Activated naive CD8-positive, alpha-beta T cell treated with anti-CD3 and anti-CD28 coated beads, Interleukin-2, amount 10 ng/mL, durations not matched to agents 7 days and 5 days (primary cell): Measurements from ENCODE around the gene SHC3. TPM values are rescaled to one million over a fixed set of nuclear protein-coding genes. Genes with fewer than 3 reads are reported as not detected.

ENCODE experiments used
- ATAC-seq: fragments of 150-1000 bp; cut with Tn5 transposase; one replicate; pipeline ENCODE4 v1.10.0; 2021; ENCODE audit warnings: low read depth, moderate library complexity
- POLR2A ChIA-PET: fragments of 350-600 bp; sonication (Branson Sonifier 250); formaldehyde crosslinking; loops from one replicate; lab custom pipeline; 2021; ENCODE audit warnings: antibody characterized with exemption; lab: Charles Lee
- DNase-seq: peaks from one replicate; pipeline ENCODE4 v3.0.0; 2021
- H3K27ac Mint-ChIP-seq: one replicate; pipeline ENCODE4 v1.8.0; 2022; ENCODE audit warnings: mild to moderate bottlenecking, mixed read lengths
- H3K27me3 Mint-ChIP-seq: one replicate; pipeline ENCODE4 v1.8.0; 2022; ENCODE audit warnings: mild to moderate bottlenecking, moderate library complexity, mixed read lengths
- H3K36me3 Mint-ChIP-seq: one replicate; pipeline ENCODE4 v1.8.0; 2021; ENCODE audit warnings: mild to moderate bottlenecking, mixed read lengths
- H3K4me1 Mint-ChIP-seq: one replicate; pipeline ENCODE4 v1.8.0; 2021; ENCODE audit warnings: mixed read lengths
- H3K4me3 Mint-ChIP-seq: one replicate; pipeline ENCODE4 v1.8.0; 2022; ENCODE audit warnings: mild to moderate bottlenecking, moderate library complexity, mixed read lengths
- H3K9me3 Mint-ChIP-seq: one replicate; pipeline ENCODE4 v1.8.0; 2021; ENCODE audit warnings: mixed read lengths
- total RNA-seq, 2 experiments: library from RNA; stranded (reverse); gene quantifications; one replicate each; pipeline ENCODE4 v1.2.3, GENCODE V29; 2021

SHC3 gene
- total RNA-seq, 2 experiments from 2014 or later = not detected

DNA sequence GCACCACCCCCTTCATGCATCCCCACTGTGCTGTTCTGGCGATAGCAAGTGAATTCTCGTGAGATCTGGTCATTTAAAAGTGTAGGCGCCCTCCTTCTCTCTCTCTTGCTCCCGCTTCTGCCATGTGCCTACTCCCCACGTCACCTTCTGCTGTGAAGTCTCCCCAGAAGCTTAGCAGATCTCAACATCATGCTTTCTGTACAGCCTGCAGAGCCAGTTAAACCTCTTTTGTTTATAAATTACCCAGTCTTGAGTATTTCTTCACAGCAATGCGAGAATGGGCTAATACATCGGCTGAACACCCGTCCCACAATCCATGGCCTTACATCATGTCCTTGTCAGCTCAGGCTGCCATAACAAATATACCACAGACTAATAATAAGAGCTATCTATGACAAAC lies 17.4 kb downstream of the SHC3 start:
- ATAC-seq = no peak
- H3K9me3 Mint-ChIP-seq = peaks cover 1% of the 10 kb centered on the region
- no peak overlapping the region for H3K4me3 Mint-ChIP-seq
- no peaks in the 10 kb centered on the region for H3K36me3 Mint-ChIP-seq
- DNase-seq = no peak
- H3K4me1 Mint-ChIP-seq = no peaks in the 10 kb centered on the region
- POLR2A ChIA-PET = no interaction called here
- peaks cover 53% of the 10 kb centered on the region for H3K27me3 Mint-ChIP-seq
- no peak overlapping the region for H3K27ac Mint-ChIP-seq

DNA sequence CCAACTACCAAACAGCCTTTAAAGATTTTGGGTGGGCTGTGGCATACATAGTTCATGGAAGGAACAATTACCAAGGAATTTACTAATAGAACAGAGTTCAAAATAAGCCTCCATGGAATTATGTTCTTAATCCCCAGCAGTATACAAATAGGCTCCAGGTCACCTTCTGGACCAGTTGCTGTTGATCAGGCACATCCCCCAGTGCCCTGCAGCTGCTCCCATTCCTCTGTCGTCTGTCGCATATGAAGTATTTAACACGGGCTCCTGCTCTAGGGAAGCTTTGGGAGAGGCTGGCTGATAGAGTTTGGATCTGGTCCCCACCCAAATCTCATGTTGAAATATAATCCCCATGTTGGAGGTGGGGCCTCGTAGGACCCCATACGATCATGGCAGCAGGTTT lies 17.8 kb downstream of the SHC3 start:
- no peak for ATAC-seq
- no peaks in the 10 kb centered on the region for H3K4me1 Mint-ChIP-seq
- POLR2A ChIA-PET = no interaction called here

DNA sequence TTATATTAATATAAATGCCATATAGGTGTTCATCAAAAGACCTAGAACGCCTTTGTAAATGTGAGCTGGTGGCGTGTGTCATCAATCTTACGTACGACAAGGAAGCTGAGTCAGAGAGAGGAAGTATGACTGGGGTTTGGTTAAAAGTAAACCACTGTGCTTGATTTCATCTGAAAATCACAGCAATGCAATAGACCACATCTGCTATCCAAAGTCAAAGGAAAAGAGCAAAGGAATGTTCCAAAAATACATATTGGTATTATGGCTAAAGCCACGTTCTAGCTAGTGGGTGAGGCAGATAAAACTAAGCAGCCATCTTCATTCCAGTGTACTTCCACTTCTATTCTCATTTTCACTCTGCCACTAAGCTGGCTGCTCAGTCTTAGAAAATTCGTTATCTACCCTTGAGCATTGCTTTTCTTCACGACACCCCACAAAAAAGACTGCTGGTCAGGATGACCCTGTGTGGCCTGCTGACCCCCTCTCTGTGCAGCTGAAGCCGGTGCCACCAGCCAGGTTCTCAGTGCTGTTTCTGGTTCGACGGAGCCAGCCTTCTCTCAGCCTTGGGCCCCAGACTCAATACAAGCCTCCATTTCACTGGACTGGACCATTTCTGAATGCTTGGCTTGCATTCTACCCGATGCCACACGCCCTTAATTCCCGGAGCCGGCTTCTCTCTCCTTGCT lies 23.8 kb downstream of the SHC3 start:
- Mint-ChIP-seq H3K9me3 (peaks cover 1% of the 10 kb centered on the region), H3K27me3 (peaks cover 58% of the 10 kb centered on the region), H3K4me3 (no peak overlapping the region), H3K27ac (no peak overlapping the region), H3K36me3 (no peaks in the 10 kb centered on the region), H3K4me1 (peaks cover 12% of the 10 kb centered on the region)
- ATAC-seq = peak; percentile 67
- POLR2A ChIA-PET = no interaction called here
- DNase-seq = no peak

More for the DNA sequence above, 17.8 kb downstream of the SHC3 start:
- Mint-ChIP-seq H3K9me3 (peaks cover 1% of the 10 kb centered on the region), H3K27ac (no peak overlapping the region), H3K27me3 (peaks cover 53% of the 10 kb centered on the region), H3K4me3 (no peak overlapping the region), H3K36me3 (no peaks in the 10 kb centered on the region)
- DNase-seq = no peak

DNA sequence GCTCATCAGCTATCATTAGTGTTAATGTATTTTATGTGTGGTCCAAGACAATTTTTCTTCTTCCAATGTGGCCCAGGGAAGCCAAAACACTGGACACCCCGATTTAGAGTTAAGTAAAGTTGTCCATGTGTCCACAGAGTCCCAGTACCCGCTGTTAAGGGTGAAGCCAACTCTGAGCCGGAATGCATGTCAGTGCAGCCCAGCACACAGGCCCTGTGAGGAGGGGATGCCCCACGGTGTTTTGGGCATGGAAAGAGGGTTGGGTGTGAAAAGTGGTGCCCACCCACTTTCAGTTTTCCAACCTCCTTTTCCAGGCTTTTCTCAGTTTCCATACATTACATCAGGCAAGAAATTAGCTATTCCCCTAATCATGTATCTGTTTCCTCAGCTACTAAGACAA lies 24.4 kb downstream of the SHC3 start:
- DNase-seq (no peak), ATAC-seq (no peak)
- Mint-ChIP-seq H3K4me1 (peaks cover 12% of the 10 kb centered on the region), H3K9me3 (peaks cover under 1% of the 10 kb centered on the region), H3K27ac (no peak overlapping the region), H3K36me3 (no peaks in the 10 kb centered on the region), H3K4me3 (no peak overlapping the region), H3K27me3 (peaks cover 58% of the 10 kb centered on the region)
- POLR2A ChIA-PET = no interaction called here

DNA sequence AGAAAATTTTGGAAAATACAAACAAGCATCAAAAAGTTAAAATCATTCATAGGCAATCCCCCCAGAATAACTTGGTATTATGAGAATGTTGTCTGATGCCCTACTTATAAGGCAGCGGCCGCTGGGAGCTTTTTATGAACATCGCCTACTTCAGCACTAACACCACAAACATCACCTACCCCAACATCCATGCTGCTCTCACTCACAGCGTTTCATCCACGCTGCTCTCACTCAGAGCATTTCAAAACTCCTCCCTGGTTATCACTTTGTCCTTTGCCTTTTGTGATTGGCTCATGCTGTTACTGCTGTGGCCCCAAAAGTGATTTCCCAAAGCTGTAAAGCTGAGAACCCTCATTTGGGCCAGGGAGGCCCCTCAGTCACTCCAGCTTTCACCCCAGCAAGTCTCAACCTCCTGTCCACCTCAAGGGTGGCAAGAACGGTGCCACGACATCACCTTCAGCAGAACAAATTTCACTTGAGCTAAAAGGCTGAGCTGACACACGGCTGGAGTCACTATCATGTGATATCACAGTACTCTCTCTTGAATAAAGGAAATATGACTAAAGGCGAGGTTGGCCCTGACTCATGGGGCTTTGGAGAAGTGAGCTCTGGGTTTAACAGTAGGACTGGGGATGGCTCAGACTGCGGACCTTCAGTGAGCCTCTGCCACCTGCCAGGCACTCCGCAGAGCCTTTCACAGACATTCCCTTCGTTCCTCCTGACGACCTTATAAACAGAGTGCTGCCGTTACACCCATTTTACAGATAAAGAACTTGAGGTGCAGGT lies 25.2 kb downstream of the SHC3 start:
- peaks cover 52% of the 10 kb centered on the region for H3K27me3 Mint-ChIP-seq
- H3K27ac Mint-ChIP-seq = no peak overlapping the region
- POLR2A ChIA-PET = no interaction called here
- H3K9me3 Mint-ChIP-seq = no peaks in the 10 kb centered on the region
- DNase-seq (no peak), ATAC-seq (no peak)
- H3K4me3 Mint-ChIP-seq = no peak overlapping the region
- peaks cover 12% of the 10 kb centered on the region for H3K4me1 Mint-ChIP-seq
- H3K36me3 Mint-ChIP-seq = no peaks in the 10 kb centered on the region

DNA sequence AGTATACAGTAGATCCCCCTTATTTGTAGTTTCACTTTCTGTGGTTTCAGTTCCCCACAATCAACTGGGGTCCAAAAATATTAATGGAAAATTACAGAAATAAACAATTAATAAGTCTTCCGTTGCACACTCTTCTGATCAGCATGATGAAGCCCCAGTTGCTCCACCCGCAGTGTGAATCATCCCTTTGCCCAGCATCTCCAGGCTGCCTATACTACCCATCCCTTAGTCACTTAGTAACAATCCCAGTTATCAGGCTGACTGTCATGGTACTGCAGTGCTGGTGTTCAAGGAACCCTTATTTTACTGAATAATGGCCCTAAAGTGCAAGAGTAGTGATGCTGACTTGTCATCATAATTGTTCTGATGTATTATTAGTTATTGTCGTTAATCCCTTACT lies 28.9 kb downstream of the SHC3 start:
- H3K36me3 Mint-ChIP-seq = no peaks in the 10 kb centered on the region
- no peak overlapping the region for H3K4me3 Mint-ChIP-seq
- no peak overlapping the region for H3K27ac Mint-ChIP-seq
- DNase-seq = no peak
- H3K27me3 Mint-ChIP-seq = peaks cover 38% of the 10 kb centered on the region
- peaks cover 6% of the 10 kb centered on the region for H3K4me1 Mint-ChIP-seq
- POLR2A ChIA-PET = no interaction called here
- no peak for ATAC-seq
- H3K9me3 Mint-ChIP-seq = no peaks in the 10 kb centered on the region

DNA sequence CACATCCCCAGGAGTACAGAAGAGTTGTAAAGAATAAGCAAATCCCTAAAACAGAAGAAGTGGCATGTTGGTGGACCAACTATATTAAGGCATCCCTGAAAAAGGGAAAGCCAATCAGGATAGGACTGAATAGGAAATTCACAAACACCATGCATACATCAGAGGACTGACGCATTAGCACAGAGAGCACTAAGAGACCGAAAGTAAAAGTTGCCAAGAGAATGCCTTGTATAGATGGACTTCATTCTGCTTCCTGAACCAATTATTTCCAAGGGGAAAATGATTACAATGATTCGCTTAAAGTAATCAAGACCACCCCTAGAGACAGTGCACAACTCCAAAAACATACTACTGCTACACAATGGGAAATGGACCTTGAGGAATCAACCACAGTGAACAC lies 33.5 kb downstream of the SHC3 start:
- no peak for ATAC-seq
- Mint-ChIP-seq H3K27me3 (peaks cover 22% of the 10 kb centered on the region), H3K9me3 (no peaks in the 10 kb centered on the region), H3K4me3 (no peak overlapping the region), H3K36me3 (no peaks in the 10 kb centered on the region), H3K27ac (no peak overlapping the region), H3K4me1 (no peaks in the 10 kb centered on the region)
- POLR2A ChIA-PET = no interaction called here
- no peak for DNase-seq

DNA sequence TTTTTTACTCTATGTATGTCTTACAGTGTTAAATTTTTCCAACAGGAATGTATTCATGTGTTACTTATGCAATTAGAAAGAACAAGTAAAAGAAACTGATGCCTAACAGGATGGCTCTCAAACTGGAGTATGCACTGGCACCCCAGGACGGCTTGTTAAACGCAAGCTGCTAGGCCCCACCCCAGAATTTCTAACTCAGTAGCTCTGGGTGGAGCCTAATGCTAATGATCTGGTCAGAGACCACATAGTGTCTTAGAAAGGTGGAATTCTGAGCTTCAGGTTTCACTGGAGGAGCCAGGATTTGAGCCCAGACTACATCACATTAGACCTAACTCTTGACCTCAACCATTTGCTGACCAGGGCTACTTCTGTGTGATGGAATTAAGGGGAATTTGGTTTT lies 34.4 kb downstream of the SHC3 start:
- H3K27me3 Mint-ChIP-seq = peaks cover 15% of the 10 kb centered on the region
- POLR2A ChIA-PET = no interaction called here
- H3K4me1 Mint-ChIP-seq = no peaks in the 10 kb centered on the region
- no peaks in the 10 kb centered on the region for H3K9me3 Mint-ChIP-seq
- H3K36me3 Mint-ChIP-seq = no peaks in the 10 kb centered on the region
- DNase-seq = no peak
- no peak for ATAC-seq
- H3K4me3 Mint-ChIP-seq = no peak overlapping the region
- no peak overlapping the region for H3K27ac Mint-ChIP-seq

DNA sequence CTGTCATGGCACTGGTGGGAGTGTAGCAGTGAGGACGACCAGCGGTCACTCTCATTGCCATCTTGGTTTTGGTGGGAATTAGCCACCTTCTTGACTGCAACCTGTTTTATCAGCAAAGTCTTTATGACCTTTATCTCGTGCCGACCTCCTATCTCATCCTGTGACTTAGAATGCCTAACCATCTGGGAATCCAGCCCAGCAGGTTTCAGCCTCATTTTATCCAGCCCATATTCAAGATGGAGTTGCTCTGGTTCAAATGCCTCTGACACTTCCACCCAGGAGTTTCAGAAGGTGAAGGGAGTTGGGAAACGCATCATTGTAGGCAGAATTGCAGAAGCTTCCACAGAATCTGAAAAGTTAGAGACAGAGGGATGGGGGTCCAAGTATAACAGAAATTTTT lies 35.4 kb downstream of the SHC3 start:
- no peak overlapping the region for H3K27ac Mint-ChIP-seq

DNA sequence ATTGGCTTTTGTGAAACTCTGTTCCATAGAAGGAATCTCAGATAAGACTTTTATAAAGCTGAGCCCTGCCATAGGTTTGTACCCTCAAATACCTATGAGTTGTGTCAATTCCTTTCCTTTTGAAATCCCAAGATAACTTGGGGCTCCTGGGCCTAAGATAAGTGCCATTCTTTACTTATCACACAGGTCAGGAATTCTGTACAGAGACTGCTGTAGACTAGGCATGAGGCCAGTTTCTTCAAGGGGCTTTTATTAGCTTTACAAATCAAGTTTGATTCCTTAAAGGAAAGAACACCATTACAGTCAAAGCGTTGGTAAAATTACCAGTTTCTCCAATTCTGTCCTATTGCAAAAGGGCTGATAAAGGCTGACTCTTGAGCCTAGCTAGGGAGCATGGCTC lies 39.2 kb downstream of the SHC3 start:
- H3K4me3 Mint-ChIP-seq = no peak overlapping the region
- H3K4me1 Mint-ChIP-seq = no peaks in the 10 kb centered on the region
- POLR2A ChIA-PET = no interaction called here
- no peak for ATAC-seq
- H3K9me3 Mint-ChIP-seq = peaks cover 2% of the 10 kb centered on the region
- H3K27me3 Mint-ChIP-seq = peaks cover 9% of the 10 kb centered on the region
- no peak overlapping the region for H3K27ac Mint-ChIP-seq
- no peaks in the 10 kb centered on the region for H3K36me3 Mint-ChIP-seq
- no peak for DNase-seq

More for the DNA sequence above, 35.4 kb downstream of the SHC3 start:
- ATAC-seq (no peak), DNase-seq (no peak)
- POLR2A ChIA-PET = no interaction called here
- Mint-ChIP-seq H3K9me3 (no peaks in the 10 kb centered on the region), H3K27me3 (peaks cover 15% of the 10 kb centered on the region), H3K4me3 (no peak overlapping the region), H3K4me1 (no peaks in the 10 kb centered on the region), H3K36me3 (no peaks in the 10 kb centered on the region)

DNA sequence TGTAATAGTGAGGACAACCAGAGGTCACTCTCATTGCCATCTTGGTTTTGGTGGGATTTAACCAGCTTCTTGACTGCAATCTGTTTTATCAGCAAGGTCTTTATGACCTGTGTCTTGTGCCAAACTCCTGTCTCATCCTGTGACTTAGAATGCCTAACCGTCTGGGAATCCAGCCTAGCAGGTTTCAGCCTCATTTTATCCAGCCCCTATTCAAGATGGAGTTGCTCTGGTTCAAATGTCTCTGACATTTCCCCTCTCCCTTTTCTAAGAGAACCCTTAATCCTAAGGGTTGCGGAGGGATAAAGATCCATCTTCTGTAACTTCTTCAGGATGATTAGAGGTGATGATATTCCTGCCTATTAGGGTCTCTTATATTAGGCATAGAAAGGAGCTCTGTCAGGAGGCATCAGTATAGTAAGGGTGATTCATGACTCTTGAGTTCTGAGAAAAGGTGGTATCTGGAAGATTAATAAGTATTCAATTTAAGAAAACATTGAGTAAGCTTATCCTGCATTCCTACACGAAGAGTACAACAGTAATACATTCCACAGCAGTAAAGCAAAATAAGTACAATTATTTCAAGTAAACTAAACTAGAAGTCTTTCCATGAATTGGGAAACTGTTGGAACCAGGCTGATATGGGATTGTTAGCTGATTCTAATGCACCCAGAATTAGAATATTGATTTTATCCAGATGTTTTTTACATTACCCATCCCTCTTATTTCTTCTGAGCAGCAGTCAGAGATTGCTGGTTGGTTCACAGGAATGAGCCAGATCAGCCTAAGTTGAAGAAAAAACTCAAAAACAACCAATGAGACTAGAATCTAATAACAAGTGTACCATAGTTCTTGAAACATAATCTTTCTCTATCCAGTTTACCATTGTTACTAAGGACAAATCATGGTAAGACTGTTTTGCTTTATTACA lies 39.9 kb downstream of the SHC3 start:
- H3K4me3 Mint-ChIP-seq = no peak overlapping the region
- ATAC-seq (no peak), DNase-seq (no peak)
- H3K27ac Mint-ChIP-seq = no peak overlapping the region
- H3K4me1 Mint-ChIP-seq = no peaks in the 10 kb centered on the region
- peaks cover 9% of the 10 kb centered on the region for H3K27me3 Mint-ChIP-seq
- POLR2A ChIA-PET = no interaction called here
- H3K9me3 Mint-ChIP-seq = peaks cover 3% of the 10 kb centered on the region
- no peaks in the 10 kb centered on the region for H3K36me3 Mint-ChIP-seq

DNA sequence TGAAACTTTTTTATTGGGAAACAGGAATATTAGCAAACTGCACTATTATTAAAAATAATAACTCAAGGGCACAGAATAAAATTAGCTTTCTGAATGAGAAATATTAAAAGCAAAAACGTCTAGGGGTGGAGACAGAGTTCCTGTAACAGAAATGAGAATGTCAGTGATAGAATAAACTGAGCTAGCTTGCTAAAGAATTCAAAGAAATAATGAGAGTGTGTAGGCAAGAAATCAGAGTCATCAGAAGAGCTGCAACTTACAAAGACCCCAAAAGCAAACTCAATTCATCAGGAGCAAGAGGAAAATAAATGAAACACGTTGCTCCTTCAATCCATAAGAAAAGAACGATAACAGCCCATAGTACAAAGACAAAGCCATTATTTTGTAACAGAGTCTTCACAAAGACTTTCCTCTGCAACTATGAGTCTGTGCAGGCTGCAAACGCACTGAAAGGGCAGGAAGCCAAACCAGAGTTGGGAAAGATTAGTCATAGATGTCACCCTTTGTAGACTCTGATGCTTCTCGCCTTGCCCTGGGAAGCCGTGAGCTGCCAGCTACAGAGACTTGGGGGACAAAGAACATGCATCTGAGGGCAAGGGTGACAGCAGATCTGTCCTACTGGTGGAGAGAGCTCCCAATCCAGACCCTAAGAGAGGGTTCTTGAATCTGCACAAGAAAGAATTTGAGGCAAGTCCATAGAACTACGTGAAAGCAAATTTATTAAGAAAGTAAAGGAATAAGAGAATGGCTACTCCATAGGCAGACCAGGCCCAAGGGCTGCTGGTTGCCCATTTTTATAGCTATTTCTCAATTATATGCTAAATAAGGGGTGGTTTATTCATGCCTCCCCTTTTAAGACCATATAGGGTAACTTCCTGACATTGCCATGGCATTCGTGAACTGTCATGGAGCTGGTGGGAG lies 40.8 kb downstream of the SHC3 start:
- Mint-ChIP-seq H3K4me3 (no peak overlapping the region), H3K36me3 (no peaks in the 10 kb centered on the region), H3K27me3 (peaks cover 9% of the 10 kb centered on the region), H3K27ac (no peak overlapping the region), H3K9me3 (peaks cover 3% of the 10 kb centered on the region), H3K4me1 (no peaks in the 10 kb centered on the region)
- POLR2A ChIA-PET = no interaction called here
- DNase-seq (no peak), ATAC-seq (no peak)
